HEK293 (cell line): ENCODE results near the gene KRTAP2-3.
"Not testable (repeated sequence)": the region's sequence is repeated elsewhere in the genome, so short reads cannot be mapped to it uniquely, and the experiment has no call there.

ENCODE experiments used
- CTCF ChIP-seq: fragments of 450-650 bp; formaldehyde crosslinking; IDR thresholded peaks from 2 replicates; pipeline ENCODE4 v1.5.1; 2016; ENCODE audit warnings: missing biosample characterization, missing genetic modification characterization
- INSM2 ChIP-seq: fragments of 450-650 bp; formaldehyde crosslinking; IDR thresholded peaks from 2 replicates; pipeline ENCODE4 v1.5.1; 2016; ENCODE audit warnings: missing biosample characterization, missing genetic modification characterization
- ZBTB20 ChIP-seq: fragments of 450-650 bp; formaldehyde crosslinking; IDR thresholded peaks from 2 replicates; pipeline ENCODE4 v1.5.1; 2016; ENCODE audit warnings: missing biosample characterization, missing genetic modification characterization
- ZBTB6 ChIP-seq: fragments of 450-650 bp; formaldehyde crosslinking; IDR thresholded peaks from 2 replicates; pipeline ENCODE4 v1.5.1; 2017; ENCODE audit warnings: missing biosample characterization, missing genetic modification characterization
- ZNF10 ChIP-seq: fragments of 450-650 bp; formaldehyde crosslinking; IDR thresholded peaks from 2 replicates; pipeline ENCODE4 v1.5.1; 2017; ENCODE audit warnings: missing biosample characterization, missing genetic modification characterization
- ZNF169 ChIP-seq: fragments of 450-650 bp; formaldehyde crosslinking; IDR thresholded peaks from 2 replicates; pipeline ENCODE4 v1.5.1; 2016; ENCODE audit warnings: missing biosample characterization, missing genetic modification characterization
- ZNF324 ChIP-seq: fragments of 450-650 bp; formaldehyde crosslinking; IDR thresholded peaks from 2 replicates; pipeline ENCODE4 v1.5.1; 2016; ENCODE audit warnings: missing biosample characterization, missing genetic modification characterization
- ZNF501 ChIP-seq: fragments of 450-650 bp; formaldehyde crosslinking; IDR thresholded peaks from 2 replicates; pipeline ENCODE4 v1.5.1; 2016; ENCODE audit warnings: missing biosample characterization, missing genetic modification characterization
- ZNF548 ChIP-seq: fragments of 450-650 bp; formaldehyde crosslinking; IDR thresholded peaks from 2 replicates; pipeline ENCODE4 v1.5.1; 2016; ENCODE audit warnings: missing biosample characterization, missing genetic modification characterization
- ZNF677 ChIP-seq: fragments of 450-650 bp; IDR thresholded peaks from 2 replicates; pipeline ENCODE4 v1.5.0; 2018; ENCODE audit warnings: missing biosample characterization, mild to moderate bottlenecking, missing genetic modification characterization, moderate library complexity
- TF ChIP-seq, protein P1 (sequence below): fragments of 450-650 bp; formaldehyde crosslinking; conservative IDR thresholded peaks from 2 replicates; pipeline ENCODE4 v1.5.1; 2016; ENCODE audit warnings: low read depth, missing biosample characterization, missing genetic modification characterization

GRCh38 chr17:41059276-41060051 is 450 bp downstream of the KRTAP2-3 start:
- TF ChIP-seq ZNF169 (tag by site-specific recombination); CTCF (tag by site-specific recombination); ZNF548; ZNF324; ZNF501 (tag by site-specific recombination); ZBTB6; ZBTB20; INSM2 (tag by site-specific recombination); ZNF10; ZNF677 (tag by site-specific recombination): not testable (repeated sequence)
- TF ChIP-seq, protein P1, sequence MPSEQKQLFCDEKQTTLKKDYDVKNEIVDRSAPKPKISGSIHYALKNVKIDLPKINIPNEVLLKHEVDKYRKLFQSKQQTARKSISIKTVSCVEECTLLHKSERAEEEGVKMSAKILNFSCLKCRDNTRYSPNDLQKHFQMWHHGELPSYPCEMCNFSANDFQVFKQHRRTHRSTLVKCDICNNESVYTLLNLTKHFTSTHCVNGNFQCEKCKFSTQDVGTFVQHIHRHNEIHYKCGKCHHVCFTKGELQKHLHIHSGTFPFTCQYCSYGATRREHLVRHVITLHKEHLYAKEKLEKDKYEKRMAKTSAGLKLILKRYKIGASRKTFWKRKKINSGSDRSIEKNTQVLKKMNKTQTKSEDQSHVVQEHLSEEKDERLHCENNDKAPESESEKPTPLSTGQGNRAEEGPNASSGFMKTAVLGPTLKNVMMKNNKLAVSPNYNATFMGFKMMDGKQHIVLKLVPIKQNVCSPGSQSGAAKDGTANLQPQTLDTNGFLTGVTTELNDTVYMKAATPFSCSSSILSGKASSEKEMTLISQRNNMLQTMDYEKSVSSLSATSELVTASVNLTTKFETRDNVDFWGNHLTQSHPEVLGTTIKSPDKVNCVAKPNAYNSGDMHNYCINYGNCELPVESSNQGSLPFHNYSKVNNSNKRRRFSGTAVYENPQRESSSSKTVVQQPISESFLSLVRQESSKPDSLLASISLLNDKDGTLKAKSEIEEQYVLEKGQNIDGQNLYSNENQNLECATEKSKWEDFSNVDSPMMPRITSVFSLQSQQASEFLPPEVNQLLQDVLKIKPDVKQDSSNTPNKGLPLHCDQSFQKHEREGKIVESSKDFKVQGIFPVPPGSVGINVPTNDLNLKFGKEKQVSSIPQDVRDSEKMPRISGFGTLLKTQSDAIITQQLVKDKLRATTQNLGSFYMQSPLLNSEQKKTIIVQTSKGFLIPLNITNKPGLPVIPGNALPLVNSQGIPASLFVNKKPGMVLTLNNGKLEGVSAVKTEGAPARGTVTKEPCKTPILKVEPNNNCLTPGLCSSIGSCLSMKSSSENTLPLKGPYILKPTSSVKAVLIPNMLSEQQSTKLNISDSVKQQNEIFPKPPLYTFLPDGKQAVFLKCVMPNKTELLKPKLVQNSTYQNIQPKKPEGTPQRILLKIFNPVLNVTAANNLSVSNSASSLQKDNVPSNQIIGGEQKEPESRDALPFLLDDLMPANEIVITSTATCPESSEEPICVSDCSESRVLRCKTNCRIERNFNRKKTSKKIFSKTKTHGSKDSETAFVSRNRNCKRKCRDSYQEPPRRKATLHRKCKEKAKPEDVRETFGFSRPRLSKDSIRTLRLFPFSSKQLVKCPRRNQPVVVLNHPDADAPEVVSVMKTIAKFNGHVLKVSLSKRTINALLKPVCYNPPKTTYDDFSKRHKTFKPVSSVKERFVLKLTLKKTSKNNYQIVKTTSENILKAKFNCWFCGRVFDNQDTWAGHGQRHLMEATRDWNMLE, result not testable (repeated sequence)
